Smooth muscle cell of the pulmonary artery (primary cell): ENCODE data around the gene DYNC2H1. TPM values are rescaled to one million over a fixed set of nuclear protein-coding genes. Genes with fewer than 3 reads are reported as not detected.

ENCODE experiments used
- total RNA-seq: library from RNA; depleted of rRNA; stranded (reverse); fragments of >200 nt; gene quantifications from 2 replicates; pipeline ENCODE4 v1.2.3, GENCODE V29; 2014

DYNC2H1 gene
- total RNA-seq: 53.4 and 54.2 TPM in 2 replicates

DNA sequence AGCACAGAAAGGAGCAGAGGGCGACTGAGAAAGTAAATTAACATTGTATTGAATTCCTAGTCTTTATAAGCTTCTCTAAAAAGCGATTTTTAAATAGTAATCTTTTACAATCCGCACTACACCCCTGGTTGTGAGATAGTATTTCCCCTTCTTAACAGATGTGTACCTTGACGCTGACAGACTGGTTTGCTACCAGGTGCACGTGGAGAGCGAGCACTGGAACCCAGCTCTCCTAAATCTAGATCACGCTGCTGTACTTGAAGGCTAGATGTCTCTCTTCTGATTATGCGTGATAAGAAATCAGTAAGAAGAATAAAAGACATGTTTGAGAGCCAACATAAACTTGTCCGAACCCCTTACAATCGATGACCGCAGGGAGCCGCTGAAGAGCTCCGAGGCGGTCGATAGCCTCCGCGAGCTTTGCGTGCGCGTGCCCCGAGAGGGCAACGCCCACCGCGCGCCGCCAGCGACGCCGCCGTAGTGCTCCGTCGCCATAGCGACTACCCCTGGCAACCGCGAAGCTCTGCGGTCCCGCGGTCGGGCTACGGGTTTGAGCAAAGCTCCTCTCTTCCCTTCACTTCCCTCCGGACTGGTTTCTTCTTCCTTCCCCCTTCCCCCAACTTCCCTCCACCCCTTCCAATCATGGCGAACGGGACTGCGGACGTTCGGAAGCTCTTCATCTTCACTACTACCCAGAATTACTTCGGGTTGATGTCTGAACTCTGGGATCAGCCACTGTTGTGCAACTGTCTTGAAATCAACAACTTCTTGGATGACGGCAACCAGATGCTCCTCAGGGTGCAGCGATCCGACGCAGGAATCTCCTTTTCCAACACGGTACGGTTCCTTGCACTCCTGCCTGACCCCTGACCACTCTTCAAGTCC lies at the start of gene DYNC2H1:
Gene DYNC2H1 (plus strand): TSS at position 494 of the 885 bp plus-strand sequence. CDS start 149 bp downstream, at position 643.

GRCh38 chr11:103091801-103092524 lies 17.3 kb upstream of the DYNC2H1 start, which contains the start of gene DCUN1D5:
TSS of gene DCUN1D5 (minus strand) at chr11:103092160. CDS start at chr11:103091872, 288 bp downstream.

Other genes with a start within 250 kb of the DYNC2H1 start
- gene MMP12, start 234.4 kb upstream of the DYNC2H1 start, total RNA-seq: 0.07 and 0.17 TPM in 2 replicates
- gene MMP13, start 153.7 kb upstream of the DYNC2H1 start, total RNA-seq: not detected in 2 replicates
- gene DCUN1D5, start 17.3 kb upstream of the DYNC2H1 start, total RNA-seq: 35.8 and 40.5 TPM in 2 replicates